HG02884 (cell line): ENCODE results near the gene CYB5A.
"Not testable (repeated sequence)": the region's sequence is repeated elsewhere in the genome, so short reads cannot be mapped to it uniquely, and the experiment has no call there.

Experiments
- ATAC-seq: cut with Tn5 transposase; IDR thresholded peaks from one replicate; pipeline ENCODE4 v1.9.1; 2021; ENCODE audit warnings: mild to moderate bottlenecking, moderate library complexity; ENCODE audit not compliant: unreplicated experiment

The CYB5A gene, protein sequence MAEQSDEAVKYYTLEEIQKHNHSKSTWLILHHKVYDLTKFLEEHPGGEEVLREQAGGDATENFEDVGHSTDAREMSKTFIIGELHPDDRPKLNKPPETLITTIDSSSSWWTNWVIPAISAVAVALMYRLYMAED

DNA sequence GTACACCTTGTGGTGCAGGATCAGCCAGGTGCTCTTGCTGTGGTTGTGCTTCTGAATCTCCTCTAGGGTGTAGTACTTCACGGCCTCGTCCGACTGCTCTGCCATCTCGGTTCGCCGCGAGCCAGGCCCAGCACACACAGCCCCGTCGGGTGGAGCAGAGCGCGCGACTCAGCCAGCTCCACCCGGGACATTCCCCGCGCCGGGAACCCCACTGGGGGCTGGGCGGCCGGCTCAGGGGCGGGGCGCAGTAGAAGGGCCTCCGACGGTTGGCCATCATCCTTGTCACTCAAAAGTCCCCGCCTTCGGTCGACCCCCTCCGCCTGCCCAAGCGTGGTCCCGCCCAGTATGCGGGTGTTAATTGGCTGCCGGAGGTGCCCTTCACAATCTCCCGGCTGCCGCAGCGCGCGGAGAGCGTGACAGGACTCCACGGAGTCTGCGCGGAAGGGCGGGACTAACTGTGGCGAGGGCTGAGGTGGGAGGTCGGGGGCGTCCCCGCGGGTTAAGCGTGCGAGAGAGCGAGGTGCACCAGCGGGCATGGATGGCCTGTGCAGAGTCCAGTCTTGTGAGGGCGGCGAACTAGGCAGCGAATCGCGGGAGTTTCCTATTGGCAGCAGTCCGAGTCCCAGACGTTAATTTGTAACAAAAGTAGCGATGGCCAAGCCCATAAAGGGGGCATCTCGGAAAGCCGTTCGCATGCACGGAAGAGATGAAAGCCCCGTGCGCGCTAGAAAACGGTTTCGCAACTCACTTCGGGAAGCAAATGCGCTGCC is at the start of gene CYB5A:
TSS of gene CYB5A (minus strand) at position 193 of the 770 bp plus-strand sequence. CDS start at position 105, 88 bp downstream.
- ATAC-seq, result peak; percentile 99

DNA sequence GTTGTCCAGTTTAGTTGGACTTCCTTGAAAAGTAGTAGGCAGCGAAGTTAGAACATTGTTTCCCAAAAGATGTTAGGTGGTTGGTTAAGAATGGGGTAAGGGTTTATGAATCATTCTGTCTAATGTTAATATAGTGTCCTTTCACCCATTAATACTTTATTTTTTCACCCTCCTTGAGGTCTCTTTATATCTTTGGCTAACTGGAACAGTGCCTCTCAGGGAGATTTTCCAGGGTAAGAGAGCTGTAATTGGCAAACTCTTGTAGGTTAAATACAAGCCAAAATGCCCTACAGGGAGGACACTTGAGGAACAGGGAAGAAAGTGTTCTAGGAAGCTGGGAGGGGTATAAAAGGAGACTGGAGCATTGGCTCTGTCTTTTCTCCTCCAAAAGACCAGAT is 46.1 kb upstream of the CYB5A start:
- no peak for ATAC-seq

DNA sequence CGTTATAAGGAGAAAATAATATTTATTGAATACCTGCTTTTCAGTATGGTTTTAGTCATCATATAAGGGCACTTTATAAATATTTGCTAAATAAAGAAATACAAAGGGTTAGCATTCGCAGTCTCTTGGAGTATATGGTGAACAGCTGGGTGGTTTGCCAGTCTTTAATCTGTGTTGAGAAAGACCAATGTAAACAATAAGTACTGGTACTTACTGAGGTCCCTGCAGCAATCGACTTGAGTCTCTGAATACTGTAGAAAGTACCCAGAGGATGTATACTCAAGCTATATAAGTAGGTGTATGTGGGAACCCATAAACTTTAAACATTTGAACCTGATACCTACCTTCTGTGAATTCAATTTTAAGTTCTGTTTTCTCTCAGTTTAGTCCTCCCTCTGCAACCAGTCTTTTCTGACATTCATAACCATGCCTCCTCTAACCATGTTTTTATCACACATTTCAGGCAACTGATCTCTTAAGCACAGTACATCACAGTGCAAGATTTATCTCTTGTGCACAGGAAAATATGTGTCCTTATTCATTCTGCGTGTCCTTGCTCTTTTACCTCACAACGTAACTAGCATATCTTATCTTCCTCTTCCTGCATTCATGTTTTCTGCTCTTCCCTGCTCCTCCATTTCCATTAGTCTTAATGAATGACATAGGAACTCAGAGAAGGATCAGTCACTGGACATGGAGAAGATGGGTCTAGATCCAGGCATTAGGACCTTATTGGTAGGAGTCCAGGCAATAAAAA is 45.6 kb upstream of the CYB5A start:
- no peak for ATAC-seq

DNA sequence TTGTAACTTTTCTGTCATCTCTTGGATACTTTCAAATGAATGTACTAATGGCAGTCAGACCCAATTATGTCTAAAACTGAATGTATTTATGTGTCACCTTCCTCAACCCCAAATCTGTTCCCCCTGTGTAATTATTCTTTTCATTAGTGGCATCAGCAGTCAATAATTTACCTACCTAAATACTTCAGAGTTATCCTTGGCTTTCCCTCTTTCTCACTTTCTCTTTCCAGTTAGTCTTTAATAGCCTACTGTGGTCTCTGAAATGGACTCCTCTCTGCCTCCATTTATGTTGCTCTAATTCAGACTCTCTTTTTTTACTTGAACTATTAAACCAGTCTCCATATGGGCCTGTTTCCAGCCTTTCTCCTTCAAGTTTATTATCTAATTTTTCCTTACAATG is 44.9 kb upstream of the CYB5A start:
- ATAC-seq, result no peak

DNA sequence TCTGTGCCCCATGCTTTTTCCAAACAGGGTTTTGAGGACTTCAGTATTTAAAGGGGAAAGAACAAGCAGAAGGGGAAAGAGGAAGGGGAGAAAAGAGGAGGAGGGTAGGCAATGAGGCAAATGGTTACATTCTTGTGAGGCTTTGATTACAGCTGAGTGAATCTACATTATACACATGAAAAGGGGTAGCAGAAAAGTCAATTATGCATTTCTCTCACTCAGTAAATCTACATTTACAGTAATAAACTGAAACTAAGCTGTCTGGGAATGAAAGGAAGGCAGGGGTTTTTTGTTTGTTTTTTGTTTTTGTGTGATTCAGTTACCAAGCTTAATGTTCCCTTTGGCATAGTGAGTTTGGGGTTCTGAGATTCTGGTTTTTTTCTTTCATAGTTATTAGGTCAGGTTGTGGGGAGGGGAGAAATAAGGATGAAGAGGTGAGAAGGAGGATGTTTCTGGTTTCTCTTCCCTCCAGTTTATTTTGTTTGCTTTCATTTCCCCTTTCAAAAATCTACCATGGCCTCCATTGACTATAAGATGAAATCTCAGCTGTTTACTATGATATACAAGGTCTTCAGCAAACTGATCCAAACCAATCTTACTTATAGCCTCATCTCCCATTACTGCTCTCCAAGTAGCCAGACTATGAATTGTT is 42.6 kb upstream of the CYB5A start:
- peak; percentile 69 for ATAC-seq

DNA sequence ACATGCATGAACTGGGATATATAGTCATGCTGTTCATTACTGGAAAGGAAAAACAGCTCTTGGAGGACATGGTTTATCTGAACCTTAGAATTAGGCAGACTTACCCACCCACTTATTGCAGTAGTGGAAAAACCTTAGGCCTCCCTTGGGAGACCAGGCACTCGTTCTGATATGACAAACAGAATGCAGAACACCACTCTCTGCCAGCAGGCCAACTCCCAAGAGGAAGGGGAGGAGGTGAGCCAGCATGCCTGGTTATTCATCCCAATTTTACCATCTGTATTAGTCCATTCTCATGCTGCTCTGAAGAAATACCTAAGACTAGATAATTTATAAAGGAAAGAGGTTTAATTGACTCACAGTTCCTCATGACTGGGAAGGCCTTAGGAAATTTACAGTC is 41.3 kb upstream of the CYB5A start:
- no peak for ATAC-seq

DNA sequence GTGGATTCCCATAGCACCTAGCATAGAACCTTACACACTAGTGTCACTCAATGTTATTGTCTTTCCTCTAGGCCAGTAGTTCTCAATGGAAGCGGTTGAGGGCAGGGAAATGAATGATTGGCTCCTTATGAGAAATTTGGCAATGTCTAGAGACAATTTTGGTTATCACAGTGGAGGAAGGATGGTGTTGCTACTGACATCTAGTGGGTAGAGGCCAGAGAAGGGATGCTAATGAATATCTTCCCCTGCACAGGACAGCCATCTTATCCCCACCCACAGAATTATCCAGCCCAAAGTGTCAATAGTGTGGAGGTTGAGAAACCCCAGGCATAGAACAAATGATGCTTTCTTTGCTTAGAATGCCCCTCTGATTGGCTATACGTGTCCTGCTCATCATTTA is 39.6 kb upstream of the CYB5A start:
- ATAC-seq, result no peak

DNA sequence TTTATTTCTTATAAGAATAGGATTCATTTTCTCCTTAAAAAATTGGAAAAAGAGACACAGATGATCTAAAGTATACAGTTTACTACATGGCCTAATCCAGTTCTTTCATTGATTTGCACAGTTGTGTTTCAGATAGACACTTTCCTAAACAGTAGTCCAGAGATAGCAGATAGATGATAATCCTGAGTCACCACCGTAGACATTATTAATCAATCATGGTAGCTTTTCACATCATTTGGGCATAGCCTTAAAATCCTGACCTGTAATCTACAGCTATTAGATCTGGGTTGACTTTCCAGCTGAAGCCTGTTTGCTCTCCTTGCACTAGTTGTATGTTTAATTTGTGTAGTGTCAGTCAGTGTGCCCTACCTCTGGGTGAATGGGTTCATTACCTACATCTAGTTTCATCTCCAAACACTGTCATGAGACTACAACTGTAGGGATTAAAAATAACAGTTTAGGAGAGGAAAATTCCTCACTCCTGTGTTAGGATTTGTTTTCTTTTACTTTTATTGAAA is 38.0 kb upstream of the CYB5A start:
- no peak for ATAC-seq

DNA sequence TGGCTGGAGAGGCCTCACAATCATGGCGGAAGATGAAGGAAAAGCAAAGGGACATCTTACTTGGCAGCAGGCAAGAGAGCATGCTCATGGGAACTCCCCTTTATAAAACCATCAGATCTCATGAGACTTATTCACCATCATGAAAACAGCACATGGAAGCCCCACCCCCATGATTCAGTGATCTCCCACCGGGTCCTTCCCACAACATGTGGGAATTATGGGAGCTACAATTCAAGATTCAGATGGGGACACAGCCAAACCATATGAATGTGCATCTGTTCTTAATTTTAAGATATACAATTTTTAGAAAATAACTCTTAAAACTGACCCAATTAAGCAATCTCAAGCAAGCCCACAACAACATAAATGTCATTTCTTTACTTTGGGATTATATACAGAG is 36.4 kb upstream of the CYB5A start:
- no peak for ATAC-seq

DNA sequence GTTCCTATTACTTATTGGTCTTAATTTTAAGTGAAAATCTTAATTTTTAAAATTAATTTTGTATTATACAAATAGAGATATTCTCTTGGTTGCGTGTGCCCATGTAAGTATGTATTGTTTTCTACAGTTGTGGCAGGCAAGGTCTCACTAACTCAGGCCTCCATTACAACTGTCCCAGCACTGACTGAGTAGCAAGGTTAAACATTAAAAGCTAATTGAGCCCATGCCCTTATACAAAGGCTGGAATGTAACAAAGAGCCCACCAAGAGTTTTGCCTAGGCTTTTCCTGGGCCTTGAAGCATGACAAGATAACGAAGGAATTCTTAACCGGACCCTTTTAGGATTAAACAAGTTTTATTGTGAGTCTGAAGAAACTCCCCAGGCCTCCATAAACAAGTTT is 35.0 kb upstream of the CYB5A start:
- ATAC-seq, result not testable (repeated sequence)

DNA sequence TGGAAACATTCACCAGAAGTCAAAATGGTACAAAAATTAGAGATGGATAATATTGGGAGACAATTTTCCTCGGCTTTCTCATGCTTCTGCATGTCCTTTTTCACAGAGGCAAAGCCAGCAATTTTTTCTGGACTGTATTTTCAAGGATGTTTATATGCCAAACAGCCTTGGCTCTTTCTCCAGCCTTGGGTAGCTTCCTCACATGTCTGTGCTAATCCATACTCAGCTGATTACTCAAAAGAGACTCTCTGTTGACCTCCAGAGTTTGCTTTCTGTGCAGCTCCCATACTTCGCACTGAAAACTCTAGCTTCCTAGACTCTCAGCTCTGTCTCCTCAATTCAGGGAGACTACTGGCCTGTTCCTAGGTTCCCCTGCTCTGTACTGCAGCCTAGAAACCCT is 34.5 kb upstream of the CYB5A start:
- no peak for ATAC-seq

DNA sequence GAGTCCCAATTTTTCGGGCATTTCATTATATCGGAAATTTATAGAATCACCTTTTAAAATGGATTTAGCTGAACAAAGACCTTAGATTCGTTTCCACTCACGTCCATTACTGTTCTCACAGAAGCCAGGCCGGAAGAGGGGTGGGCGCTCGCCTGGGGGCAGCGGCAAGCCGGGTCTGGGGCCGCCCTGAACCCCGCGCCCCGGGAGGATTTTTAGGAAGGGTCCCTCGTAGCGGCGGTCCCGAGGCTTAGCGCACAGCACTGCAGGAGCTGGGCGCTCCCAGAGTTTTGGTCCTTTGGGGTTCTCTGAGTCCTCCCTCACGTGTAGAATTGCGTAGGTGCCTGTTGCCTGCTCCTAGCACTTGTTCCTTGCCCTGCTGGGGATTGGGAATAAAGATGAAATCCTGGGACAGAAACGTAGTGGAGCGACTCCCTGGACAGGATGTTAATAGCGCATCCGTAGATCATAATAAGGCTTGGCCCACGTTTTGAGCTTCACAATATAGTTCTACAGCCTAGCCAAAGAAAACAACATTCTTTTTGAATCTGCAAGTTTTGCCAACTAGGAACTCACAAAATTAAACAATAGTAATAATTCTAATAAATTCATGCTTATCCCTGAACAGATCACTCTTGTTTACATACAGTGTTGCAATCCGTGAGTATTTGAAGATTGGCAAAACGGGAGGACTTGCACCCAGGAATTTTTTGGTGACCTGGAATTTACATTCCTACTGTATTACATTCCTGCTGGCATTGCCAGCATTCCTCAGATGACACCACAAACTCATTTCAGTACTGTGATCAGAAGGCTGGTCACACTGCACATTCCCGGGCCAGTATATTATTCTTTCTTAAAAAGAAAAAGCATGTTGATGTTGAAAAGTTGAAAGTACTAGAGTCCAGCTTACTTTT is 24.8 kb upstream of the CYB5A start:
- ATAC-seq, result no peak

DNA sequence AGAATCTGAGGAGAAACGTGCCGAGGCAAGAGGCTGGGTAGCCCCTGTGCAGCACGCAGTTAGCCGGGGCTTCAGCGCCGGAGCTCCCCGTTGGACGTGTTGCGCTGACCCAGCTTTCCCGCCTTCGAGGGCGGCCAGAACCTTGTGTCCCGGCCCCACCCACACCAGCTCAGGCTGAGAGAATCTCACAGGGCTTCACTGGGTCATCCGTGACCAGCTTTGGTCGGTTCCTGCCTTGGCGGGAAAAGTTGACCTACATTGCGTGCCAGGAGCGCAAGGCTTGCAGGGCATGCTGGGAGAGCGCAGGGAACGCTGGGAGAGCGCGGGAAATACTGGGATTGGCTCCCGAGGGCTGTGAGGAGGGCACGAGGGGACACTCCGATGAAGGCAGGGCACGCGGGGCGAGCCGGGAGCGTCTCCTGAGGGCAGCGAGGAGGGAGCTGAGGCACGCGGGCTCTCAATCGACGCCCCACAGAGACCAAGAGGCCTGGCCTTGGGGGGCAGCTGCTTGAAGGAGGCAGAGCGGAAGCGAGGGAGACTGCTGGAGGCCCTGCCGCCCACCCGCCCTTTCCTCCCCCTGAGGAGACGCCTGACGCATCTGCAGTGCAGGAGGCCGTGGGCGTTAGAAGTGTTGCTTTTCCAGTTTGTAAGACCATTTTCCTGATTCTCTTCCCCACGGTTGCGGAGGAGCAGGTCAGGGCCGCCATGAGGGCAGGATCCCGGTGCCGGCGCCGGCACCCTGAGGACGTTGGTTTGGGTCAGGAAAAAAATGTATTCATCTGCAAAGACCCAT is 23.9 kb upstream of the CYB5A start, which contains the start of gene C18orf63:
TSS of gene C18orf63 (plus strand) at position 376 of the 793 bp plus-strand sequence. CDS start 2,027 bp downstream, outside the sequence.
- no peak for ATAC-seq

DNA sequence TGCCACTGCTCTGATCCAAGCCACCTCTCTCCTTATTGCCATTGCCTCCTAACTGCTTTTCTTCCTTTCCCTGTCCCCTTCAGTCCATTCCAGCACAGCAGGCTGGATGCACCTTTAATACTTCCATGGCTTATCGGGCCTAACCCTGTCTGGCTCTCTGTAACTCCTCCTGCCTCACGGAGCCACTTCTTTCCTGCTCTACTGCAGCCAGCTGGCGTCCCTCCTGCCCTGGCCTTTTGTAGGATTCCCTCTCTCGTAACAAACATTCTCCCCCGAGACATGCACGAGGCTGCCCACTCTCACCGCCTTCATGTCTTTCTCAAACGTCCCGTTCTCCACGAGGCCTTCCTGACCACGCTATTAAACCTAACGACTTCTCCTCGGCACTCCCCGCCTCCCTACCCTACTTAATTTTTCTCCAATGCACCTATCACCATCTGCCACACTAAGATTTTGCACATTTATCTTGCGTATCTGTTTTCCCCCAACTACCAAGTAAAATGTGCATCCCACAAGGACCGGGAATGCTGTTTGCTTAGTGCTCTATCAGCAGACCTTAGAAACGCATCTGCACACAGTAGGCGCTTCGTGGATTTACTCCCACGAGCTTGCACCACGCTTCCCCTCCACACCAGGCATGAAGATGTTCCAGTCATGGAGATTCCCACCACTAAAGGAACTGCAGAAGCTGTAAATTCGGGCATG is 23.1 kb upstream of the CYB5A start:
- no peak for ATAC-seq

DNA sequence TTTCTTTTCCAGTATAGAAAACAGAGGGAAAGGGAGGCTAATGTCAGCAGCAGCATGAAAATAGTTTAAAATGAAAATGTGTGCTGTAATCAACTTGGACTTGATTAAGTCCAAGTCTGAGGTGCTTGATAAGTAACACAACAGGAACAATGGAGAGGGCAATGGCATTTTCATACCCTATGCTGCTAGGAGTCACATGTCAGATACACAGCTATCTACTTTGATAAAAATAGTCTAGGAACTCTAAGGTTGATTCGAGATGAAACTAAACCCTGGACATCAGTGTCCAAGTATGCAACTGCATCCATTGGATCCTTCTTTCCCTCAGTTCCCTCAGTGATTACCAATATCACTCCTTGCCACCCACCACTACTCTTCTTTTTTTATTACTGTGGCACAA is 19.2 kb upstream of the CYB5A start:
- ATAC-seq, result no peak

DNA sequence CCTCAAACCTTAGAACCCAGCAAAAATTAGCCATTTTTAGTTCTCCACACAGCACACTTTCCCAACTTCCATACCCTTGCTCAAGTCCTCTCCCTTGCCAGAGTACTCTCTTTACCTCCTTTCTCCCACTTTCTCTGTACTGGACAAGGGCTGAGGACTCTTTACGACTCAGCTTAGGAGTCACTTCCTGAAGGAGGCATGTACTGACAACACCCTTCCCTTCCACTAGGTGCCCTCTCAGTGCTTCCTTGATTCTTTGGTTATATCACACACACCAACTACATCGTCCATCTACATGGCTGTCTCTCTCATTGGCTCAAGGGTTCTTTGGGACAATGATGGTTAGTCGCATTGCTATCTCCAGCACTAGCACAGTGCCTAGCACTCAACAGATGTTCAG is 18.6 kb upstream of the CYB5A start:
- peak; percentile 99 for ATAC-seq

DNA sequence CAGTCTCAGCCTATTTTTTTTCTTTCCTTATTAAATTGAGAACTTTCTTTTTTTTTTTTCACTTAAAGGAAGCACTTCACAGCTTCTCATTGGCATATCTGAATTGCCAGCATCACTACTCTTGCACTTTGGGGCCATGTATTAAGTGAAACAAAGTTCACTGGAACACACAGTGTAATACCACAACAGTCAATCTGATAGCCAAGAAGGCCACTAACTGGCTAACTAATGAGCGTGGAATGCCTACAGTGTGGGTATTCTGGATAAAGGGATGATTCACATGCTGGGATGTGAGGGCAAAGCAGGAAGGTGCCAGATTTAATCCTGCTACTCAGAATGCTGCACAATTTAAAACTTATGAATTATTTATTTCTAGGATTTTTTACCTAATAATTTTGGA is 12.2 kb upstream of the CYB5A start:
- ATAC-seq, result no peak

DNA sequence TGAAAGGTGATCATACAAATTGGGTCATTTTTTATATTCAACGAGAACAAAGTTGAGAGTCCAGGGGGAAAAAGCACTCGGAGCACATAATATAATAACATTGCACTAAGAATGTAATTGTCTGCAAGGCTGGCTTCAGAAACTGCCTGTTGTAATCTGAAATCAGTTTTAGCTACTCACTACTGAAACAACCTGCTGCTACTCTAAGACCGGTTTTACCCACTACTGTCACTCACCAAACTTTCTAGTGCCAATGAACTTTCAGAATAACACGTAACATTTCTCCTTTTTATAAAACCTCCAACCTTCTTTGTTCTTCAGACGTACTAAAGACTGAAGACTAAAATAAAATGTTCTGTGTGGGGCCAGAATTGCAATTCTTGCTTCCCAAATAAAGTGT is 11.5 kb upstream of the CYB5A start:
- ATAC-seq, result no peak

DNA sequence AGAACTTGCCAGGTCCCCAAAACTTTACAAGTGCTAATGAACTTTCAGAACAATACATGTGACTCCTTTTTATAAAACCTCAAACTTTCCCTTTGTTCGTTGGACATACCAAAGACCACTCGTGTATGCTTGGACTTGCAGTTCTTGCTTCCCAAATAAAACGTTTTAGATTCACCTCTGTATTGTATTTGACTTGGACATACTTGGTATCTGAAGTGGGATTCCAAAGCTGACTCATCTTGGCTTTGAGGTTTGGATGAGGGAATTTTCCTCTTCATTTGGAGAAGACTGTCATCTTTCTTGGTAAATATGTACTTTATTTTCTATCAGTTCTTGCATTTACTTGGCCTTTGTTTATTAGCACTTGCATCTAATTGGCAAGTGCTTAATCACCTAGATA is 8.0 kb upstream of the CYB5A start:
- no peak for ATAC-seq
